ENCODE measurements around the gene BORA. TPM values are rescaled to one million over a fixed set of nuclear protein-coding genes. Genes with fewer than 3 reads are reported as not detected.

BORA gene
- total RNA-seq, 1 donor from 2014 or later: 51.9 TPM

- no peak overlapping the region for H3K4me2 ChIP-seq
- H3K36me3 Mint-ChIP-seq: peaks cover 19% of the 10 kb centered on the region
- H3K27me3 Mint-ChIP-seq (ENCODE audit: insufficient read depth, low read depth): peaks cover 2% of the 10 kb centered on the region
- H3K36me3 ChIP-seq: peaks cover 42% of the 10 kb centered on the region
- H3K4me1 Mint-ChIP-seq: peaks cover 2% of the 10 kb centered on the region
- H3K27me3 ChIP-seq: no peaks in the 10 kb centered on the region
- TF ChIP-seq CTCF (IDR thresholded peaks at IDR 0.05): no peak
- TF ChIP-seq EZH2phosphoT487 (IDR thresholded peaks at IDR 0.05): no peak
- no peak for TF ChIP-seq EZH2 (IDR thresholded peaks at IDR 0.05)
- peaks cover 12% of the 10 kb centered on the region for H4K20me1 ChIP-seq (ENCODE audit: low read depth)
- H2AFZ ChIP-seq (replicated peaks): no peak overlapping the region
- no peaks in the 10 kb centered on the region for H3K9me3 ChIP-seq (ENCODE audit: low read depth)
- H3K4me3 Mint-ChIP-seq: no peak overlapping the region
- H3K27ac ChIP-seq: no peak overlapping the region
- H3F3A ChIP-seq (ENCODE audit: low read depth): no peaks in the 10 kb centered on the region
- peaks cover 28% of the 10 kb centered on the region for H3K79me2 ChIP-seq (ENCODE audit: low read depth)
- no peaks in the 10 kb centered on the region for H3K9me3 Mint-ChIP-seq
- no peak overlapping the region for H3K27ac Mint-ChIP-seq
- no peak overlapping the region for H3K4me3 ChIP-seq
- no peak for DNase-seq (ENCODE audit: low spot score)
- H3K9ac ChIP-seq: no peak overlapping the region
- H3K4me1 ChIP-seq: no peaks in the 10 kb centered on the region
These were observed 12.3 kb downstream of the BORA start for GRCh38 chr13:72740015-72740414.

GRCh38 chr13:72745260-72745659 lies 17.5 kb downstream of the BORA start:
- Mint-ChIP-seq H3K27me3 (ENCODE audit: insufficient read depth, low read depth) (peaks cover 2% of the 10 kb centered on the region), H3K36me3 (peaks cover 22% of the 10 kb centered on the region), H3K9me3 (no peaks in the 10 kb centered on the region), H3K4me1 (no peaks in the 10 kb centered on the region), H3K4me3 (no peak overlapping the region), H3K27ac (no peak overlapping the region)
- Histone ChIP-seq H3K36me3 (peaks cover 44% of the 10 kb centered on the region), H3K27ac (no peak overlapping the region), H3F3A (ENCODE audit: low read depth) (no peaks in the 10 kb centered on the region), H3K4me1 (no peaks in the 10 kb centered on the region), H3K79me2 (ENCODE audit: low read depth) (peaks cover 25% of the 10 kb centered on the region), H3K4me3 (no peak overlapping the region), H2AFZ (replicated peaks) (no peak overlapping the region), H3K27me3 (no peaks in the 10 kb centered on the region), H3K9ac (no peak overlapping the region), H3K4me2 (no peak overlapping the region), H3K9me3 (ENCODE audit: low read depth) (no peaks in the 10 kb centered on the region), H4K20me1 (ENCODE audit: low read depth) (peaks cover 13% of the 10 kb centered on the region)
- TF ChIP-seq CTCF (IDR thresholded peaks at IDR 0.05): no peak
- no peak for TF ChIP-seq EZH2 (IDR thresholded peaks at IDR 0.05)
- no peak for TF ChIP-seq EZH2phosphoT487 (IDR thresholded peaks at IDR 0.05)
- no peak for DNase-seq (ENCODE audit: low spot score)

GRCh38 chr13:72751220-72751619 lies 23.5 kb downstream of the BORA start:
- H2AFZ ChIP-seq (replicated peaks): no peak overlapping the region
- H3F3A ChIP-seq (ENCODE audit: low read depth): no peaks in the 10 kb centered on the region
- peaks cover 5% of the 10 kb centered on the region for H4K20me1 ChIP-seq (ENCODE audit: low read depth)
- Mint-ChIP-seq H3K36me3 (peaks cover 34% of the 10 kb centered on the region), H3K27ac (no peak overlapping the region), H3K4me3 (no peak overlapping the region), H3K9me3 (no peaks in the 10 kb centered on the region), H3K27me3 (ENCODE audit: insufficient read depth, low read depth) (no peaks in the 10 kb centered on the region), H3K4me1 (no peaks in the 10 kb centered on the region)
- H3K79me2 ChIP-seq (ENCODE audit: low read depth): peaks cover 13% of the 10 kb centered on the region
- no peak for TF ChIP-seq EZH2phosphoT487 (IDR thresholded peaks at IDR 0.05)
- TF ChIP-seq EZH2 (IDR thresholded peaks at IDR 0.05): no peak
- H3K27me3 ChIP-seq: no peaks in the 10 kb centered on the region
- peaks cover 4% of the 10 kb centered on the region for H3K9me3 ChIP-seq (ENCODE audit: low read depth)
- no peak overlapping the region for H3K27ac ChIP-seq
- H3K4me3 ChIP-seq: no peak overlapping the region
- no peak for DNase-seq (ENCODE audit: low spot score)
- no peaks in the 10 kb centered on the region for H3K4me1 ChIP-seq
- no peak overlapping the region for H3K9ac ChIP-seq
- H3K4me2 ChIP-seq: no peak overlapping the region
- H3K36me3 ChIP-seq: peaks cover 44% of the 10 kb centered on the region

- Mint-ChIP-seq H3K4me3 (no peak overlapping the region), H3K4me1 (no peaks in the 10 kb centered on the region), H3K36me3 (peaks cover 29% of the 10 kb centered on the region), H3K27me3 (ENCODE audit: insufficient read depth, low read depth) (no peaks in the 10 kb centered on the region), H3K27ac (no peak overlapping the region), H3K9me3 (no peaks in the 10 kb centered on the region)
- no peak overlapping the region for H3K4me2 ChIP-seq
- H3K36me3 ChIP-seq: peaks cover 29% of the 10 kb centered on the region
- no peaks in the 10 kb centered on the region for H3K27me3 ChIP-seq
- peaks cover 5% of the 10 kb centered on the region for H4K20me1 ChIP-seq (ENCODE audit: low read depth)
- no peak overlapping the region for H3K9ac ChIP-seq
- H3K4me3 ChIP-seq: no peak overlapping the region
- peaks cover 7% of the 10 kb centered on the region for H3F3A ChIP-seq (ENCODE audit: low read depth)
- H3K27ac ChIP-seq: no peak overlapping the region
- H3K79me2 ChIP-seq (ENCODE audit: low read depth): peaks cover 9% of the 10 kb centered on the region
- DNase-seq (ENCODE audit: low spot score): no peak
- TF ChIP-seq EZH2phosphoT487 (IDR thresholded peaks at IDR 0.05): no peak
- TF ChIP-seq CTCF (IDR thresholded peaks at IDR 0.05): no peak
- no peak for TF ChIP-seq EZH2 (IDR thresholded peaks at IDR 0.05)
- peaks cover 4% of the 10 kb centered on the region for H3K9me3 ChIP-seq (ENCODE audit: low read depth)
- no peak overlapping the region for H2AFZ ChIP-seq (replicated peaks)
- no peaks in the 10 kb centered on the region for H3K4me1 ChIP-seq
These were observed 26.4 kb downstream of the BORA start for GRCh38 chr13:72754111-72754510.

Data from neural progenitor cell (in vitro differentiated cells).